Stimulated activated CD4-positive, alpha-beta T cell treated with anti-CD3 and anti-CD28 coated beads, Interleukin-12 subunit alpha, Interleukin-12 subunit beta, amount 100 ng/mL, for 4 hours (primary cell): Measurements from ENCODE around the gene CWC27.

Source experiments
- DNase-seq: peaks from one replicate; pipeline ENCODE4 v3.0.0-alpha.2; 2020

Gene CWC27

GRCh38 chr5:64768358-64769312 is at the start of gene CWC27, which contains the start of gene SREK1IP1:
Gene CWC27, plus strand, starts transcription at chr5:64768930. Its CDS starts 217 bp downstream, at chr5:64769147.
Gene SREK1IP1, minus strand, starts transcription at chr5:64768691. Its CDS starts 174 bp downstream, at chr5:64768517.
- peak; percentile 71 for DNase-seq

- DNase-seq = no peak
Measured at GRCh38 chr5:64722588-64722987, 46.1 kb upstream of the CWC27 start.

GRCh38 chr5:64727150-64727549 is 41.6 kb upstream of the CWC27 start:
- no peak for DNase-seq

- DNase-seq = no peak
Measured at GRCh38 chr5:64742411-64742810, 26.3 kb upstream of the CWC27 start.

GRCh38 chr5:64742821-64743220 is 25.9 kb upstream of the CWC27 start:
- DNase-seq = no peak

- DNase-seq = no peak
Measured at GRCh38 chr5:64744914-64745313, 23.8 kb upstream of the CWC27 start.

- DNase-seq = no peak
Measured at GRCh38 chr5:64746446-64746845, 22.3 kb upstream of the CWC27 start.

GRCh38 chr5:64749385-64749784 is 19.3 kb upstream of the CWC27 start:
- no peak for DNase-seq

GRCh38 chr5:64754066-64754465 is 14.7 kb upstream of the CWC27 start:
- DNase-seq = no peak

- DNase-seq = no peak
Measured at GRCh38 chr5:64758901-64759300, 9.8 kb upstream of the CWC27 start.

GRCh38 chr5:64759960-64760660 is 8.6 kb upstream of the CWC27 start:
- DNase-seq = no peak

- DNase-seq = no peak
Measured at GRCh38 chr5:64763948-64764503, 4.7 kb upstream of the CWC27 start.

GRCh38 chr5:64765804-64766504 is 2.8 kb upstream of the CWC27 start:
- no peak for DNase-seq

- DNase-seq = no peak
Measured at GRCh38 chr5:64766941-64767340, 1.8 kb upstream of the CWC27 start.

- peak; percentile 2 for DNase-seq
Measured at GRCh38 chr5:64767959-64768357, 772 bp upstream of the CWC27 start.

- DNase-seq = no peak
Measured at GRCh38 chr5:64769855-64770254, 1.1 kb downstream of the CWC27 start.

- no peak for DNase-seq
Measured at GRCh38 chr5:64771736-64772135, 3.0 kb downstream of the CWC27 start.

GRCh38 chr5:64773533-64773932 is 4.8 kb downstream of the CWC27 start:
- DNase-seq = no peak

GRCh38 chr5:64775291-64775690 is 6.6 kb downstream of the CWC27 start:
- no peak for DNase-seq

- DNase-seq = peak; percentile 57
Measured at GRCh38 chr5:64784451-64785025, 15.8 kb downstream of the CWC27 start.

- no peak for DNase-seq
Measured at GRCh38 chr5:64786372-64786771, 17.6 kb downstream of the CWC27 start.

GRCh38 chr5:64788156-64788555 is 19.4 kb downstream of the CWC27 start:
- DNase-seq = no peak

- no peak for DNase-seq
Measured at GRCh38 chr5:64789457-64789856, 20.7 kb downstream of the CWC27 start.
